ENCODE measurements around the gene KIRREL3. TPM values are rescaled to one million over a fixed set of nuclear protein-coding genes. Genes with fewer than 3 reads are reported as not detected.

Gene KIRREL3
- total and polyA plus RNA-seq, 4 donors, result 0.02 to 0.71 (median 0.15) TPM; not detected in 1

- no peak for TF ChIP-seq CTCF (IDR thresholded peaks at IDR 0.05; ENCODE audit: control extremely low read depth, extremely low read depth)
- Histone ChIP-seq H3K36me3 (ENCODE audit: control insufficient read depth in 4 of 4, insufficient read depth in 4 of 4, low read length in 4 of 4) (no peaks in the 10 kb centered on the region), H3K27me3 (ENCODE audit: control insufficient read depth in 3 of 3, insufficient read depth in 3 of 3, low read length in 2 of 3) (no peaks in the 10 kb centered on the region), H3K4me1 (ENCODE audit: control insufficient read depth in 5 of 5, insufficient read depth in 5 of 5, low read length in 5 of 5) (peaks cover 11 to 30% (median 26%) of the 10 kb centered on the region in 5 donors), H3K27ac (ENCODE audit: low read depth in 1 of 2, low read length in 1 of 2) (peak overlapping the region in 1 of 2 donors; percentile 89), H3K9ac (ENCODE audit: insufficient read depth in 1 of 2, low read length in 2 of 2) (no peak overlapping the region), H3K4me3 (no peak overlapping the region), H3K9me3 (ENCODE audit: control insufficient read depth in 4 of 4, insufficient read depth in 3 of 4, low read length in 3 of 4) (no peaks in the 10 kb centered on the region)
- ATAC-seq (ENCODE audit: insufficient read depth, low FRiP score), result no peak
- DNase-seq, result no peak
- 92 to 93% methylated on average over 3 of the region's 3 CpGs for WGBS, 2 donors
Measured at GRCh38 chr11:126394036-126394435, 606.5 kb downstream of the KIRREL3 start.

DNA sequence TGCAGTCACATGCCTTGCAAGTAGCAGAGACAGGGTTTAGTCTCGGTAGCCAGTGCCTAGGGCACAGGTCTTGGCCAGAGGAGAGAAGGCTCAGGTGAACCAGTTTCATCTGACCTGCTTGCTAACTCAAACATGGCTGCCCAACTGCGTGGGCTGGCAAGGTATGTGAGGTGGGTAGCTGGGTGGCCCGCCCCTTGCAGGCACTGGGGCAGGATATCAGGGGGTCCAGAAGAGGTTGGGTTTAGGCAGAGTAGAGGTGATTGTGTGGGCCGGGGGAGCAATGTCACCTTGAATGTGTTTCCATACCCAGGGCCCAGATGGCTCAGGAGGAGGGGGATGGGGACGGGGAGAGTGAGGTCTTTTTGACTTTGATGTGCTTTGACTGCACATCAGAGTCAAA is 607.4 kb downstream of the KIRREL3 start:
- no peaks in the 10 kb centered on the region for H3K36me3 ChIP-seq (ENCODE audit: control insufficient read depth in 4 of 4, insufficient read depth in 4 of 4, low read length in 4 of 4)
- no peak for DNase-seq

GRCh38 chr11:126392633-126393013 is 607.9 kb downstream of the KIRREL3 start:
- Histone ChIP-seq H3K9me3 (ENCODE audit: control insufficient read depth in 4 of 4, insufficient read depth in 3 of 4, low read length in 3 of 4) (no peaks in the 10 kb centered on the region), H3K27ac (ENCODE audit: low read depth in 1 of 2, low read length in 1 of 2) (peak overlapping the region in 1 of 2 donors; percentile 86), H3K4me1 (ENCODE audit: control insufficient read depth in 5 of 5, insufficient read depth in 5 of 5, low read length in 5 of 5) (peaks cover 11 to 30% (median 26%) of the 10 kb centered on the region in 5 donors), H3K36me3 (ENCODE audit: control insufficient read depth in 4 of 4, insufficient read depth in 4 of 4, low read length in 4 of 4) (no peaks in the 10 kb centered on the region), H3K9ac (ENCODE audit: insufficient read depth in 1 of 2, low read length in 2 of 2) (peak overlapping the region in 1 of 2 donors; percentile 7), H3K4me3 (no peak overlapping the region), H3K27me3 (ENCODE audit: control insufficient read depth in 3 of 3, insufficient read depth in 3 of 3, low read length in 2 of 3) (no peaks in the 10 kb centered on the region)
- 16 to 46% methylated on average over 4 of the region's 4 CpGs for whole genome bisulfite sequencing, 2 donors
- DNase-seq, result peak; percentile 64 to 89 (median 66)
- TF ChIP-seq CTCF (IDR thresholded peaks at IDR 0.05; ENCODE audit: control extremely low read depth, extremely low read depth), result no peak
- ATAC-seq (ENCODE audit: insufficient read depth, low FRiP score), result no peak

More for the DNA sequence above, 607.4 kb downstream of the KIRREL3 start:
- 77 to 87% methylated on average over 5 of the region's 5 CpGs for WGBS, 2 donors
- H3K9ac ChIP-seq (ENCODE audit: insufficient read depth in 1 of 2, low read length in 2 of 2), result no peak overlapping the region
- no peak for TF ChIP-seq CTCF (IDR thresholded peaks at IDR 0.05; ENCODE audit: control extremely low read depth, extremely low read depth)
- no peaks in the 10 kb centered on the region for H3K9me3 ChIP-seq (ENCODE audit: control insufficient read depth in 4 of 4, insufficient read depth in 3 of 4, low read length in 3 of 4)
- H3K4me1 ChIP-seq (ENCODE audit: control insufficient read depth in 5 of 5, insufficient read depth in 5 of 5, low read length in 5 of 5), result peaks cover 11 to 30% (median 26%) of the 10 kb centered on the region in 5 donors
- H3K27ac ChIP-seq (ENCODE audit: low read depth in 1 of 2, low read length in 1 of 2), result peak overlapping the region in 1 of 2 donors; percentile 86
- no peak for ATAC-seq (ENCODE audit: insufficient read depth, low FRiP score)
- no peak overlapping the region for H3K4me3 ChIP-seq
- no peaks in the 10 kb centered on the region for H3K27me3 ChIP-seq (ENCODE audit: control insufficient read depth in 3 of 3, insufficient read depth in 3 of 3, low read length in 2 of 3)
